ENCODE data around the gene PI4KB.

DNA sequence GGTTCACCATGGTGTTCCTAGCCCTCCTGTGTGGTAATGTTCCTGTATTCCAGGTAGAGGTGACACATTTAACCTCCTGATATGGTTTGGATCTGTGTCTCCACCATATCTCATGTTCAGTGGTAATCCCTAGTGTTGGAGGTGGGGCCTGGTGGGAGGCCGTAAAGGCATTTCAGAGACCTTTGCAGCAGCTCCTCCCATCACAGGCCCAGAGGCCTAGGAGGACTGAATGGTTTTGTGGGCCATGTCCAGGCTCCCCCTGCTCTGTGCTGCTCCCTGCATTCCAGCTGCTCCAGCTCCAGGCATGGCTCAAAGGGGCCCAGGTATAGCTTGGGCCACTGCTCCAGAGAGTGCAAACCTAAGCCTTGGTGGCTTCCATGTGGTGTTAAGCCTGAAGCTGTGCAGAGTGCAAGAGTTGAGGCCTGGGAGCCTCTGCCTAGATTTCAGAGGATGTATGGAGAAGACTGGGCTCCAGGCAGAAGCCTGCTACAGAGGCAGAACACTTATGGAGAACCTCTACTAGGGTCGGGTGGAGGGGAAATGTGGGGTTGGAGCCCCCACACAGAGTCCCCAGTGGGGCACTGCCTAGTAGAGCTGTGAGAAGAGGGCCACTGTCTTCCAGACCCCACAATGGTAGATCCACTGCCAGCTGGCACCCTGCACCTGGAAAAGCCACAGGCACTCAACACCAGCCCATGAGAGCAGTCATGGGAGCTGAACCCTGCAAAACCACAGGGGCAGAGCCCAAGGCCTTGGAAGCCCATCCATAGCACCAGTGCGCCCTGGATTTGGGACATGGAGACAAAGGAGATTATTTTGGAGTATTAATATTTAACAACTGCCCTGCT lies 35.3 kb upstream of the PI4KB start:
- TF ChIP-seq, protein P1, sequence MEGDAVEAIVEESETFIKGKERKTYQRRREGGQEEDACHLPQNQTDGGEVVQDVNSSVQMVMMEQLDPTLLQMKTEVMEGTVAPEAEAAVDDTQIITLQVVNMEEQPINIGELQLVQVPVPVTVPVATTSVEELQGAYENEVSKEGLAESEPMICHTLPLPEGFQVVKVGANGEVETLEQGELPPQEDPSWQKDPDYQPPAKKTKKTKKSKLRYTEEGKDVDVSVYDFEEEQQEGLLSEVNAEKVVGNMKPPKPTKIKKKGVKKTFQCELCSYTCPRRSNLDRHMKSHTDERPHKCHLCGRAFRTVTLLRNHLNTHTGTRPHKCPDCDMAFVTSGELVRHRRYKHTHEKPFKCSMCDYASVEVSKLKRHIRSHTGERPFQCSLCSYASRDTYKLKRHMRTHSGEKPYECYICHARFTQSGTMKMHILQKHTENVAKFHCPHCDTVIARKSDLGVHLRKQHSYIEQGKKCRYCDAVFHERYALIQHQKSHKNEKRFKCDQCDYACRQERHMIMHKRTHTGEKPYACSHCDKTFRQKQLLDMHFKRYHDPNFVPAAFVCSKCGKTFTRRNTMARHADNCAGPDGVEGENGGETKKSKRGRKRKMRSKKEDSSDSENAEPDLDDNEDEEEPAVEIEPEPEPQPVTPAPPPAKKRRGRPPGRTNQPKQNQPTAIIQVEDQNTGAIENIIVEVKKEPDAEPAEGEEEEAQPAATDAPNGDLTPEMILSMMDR (IDR thresholded peaks at IDR 0.05 in 8 of 11, conservative IDR thresholded peaks at IDR 0.05 in 3 of 11) = no peak
- TF ChIP-seq POLR2AphosphoS5 (IDR thresholded peaks at IDR 0.05) = no peak
- TF ChIP-seq POLR2A (IDR thresholded peaks at IDR 0.05) = no peak

All from spleen (tissue), 7 donors.